ENCODE data around the gene MT1F. TPM values are rescaled to one million over a fixed set of nuclear protein-coding genes. Genes with fewer than 3 reads are reported as not detected.
"Not testable (repeated sequence)": the region's sequence is repeated elsewhere in the genome, so short reads cannot be mapped to it uniquely, and the experiment has no call there.

The MT1F gene
- total RNA-seq, 4 donors from 2014 or later, result 5.6 to 16.6 (median 12.9) TPM

- peak in 1 of 2 donors; percentile 77 for DNase-seq (ENCODE audit: low spot score in 2 of 2)
- peak overlapping the region; percentile 66 for H3K4me3 ChIP-seq
- no peak overlapping the region for H3K27ac ChIP-seq
- H3K27me3 ChIP-seq, result peaks cover 15% of the 10 kb centered on the region
- whole genome bisulfite sequencing, result 53% methylated on average over 8 of the region's 10 CpGs
- H3K9me3 ChIP-seq, result no peaks in the 10 kb centered on the region
- TF ChIP-seq EP300 (IDR thresholded peaks at IDR 0.05), result no peak
- no peak for TF ChIP-seq CTCF (IDR thresholded peaks at IDR 0.05)
- TF ChIP-seq POLR2A (IDR thresholded peaks at IDR 0.05), result no peak
- no peak for TF ChIP-seq POLR2AphosphoS5 (IDR thresholded peaks at IDR 0.05)
- no peaks in the 10 kb centered on the region for H3K36me3 ChIP-seq
- H3K4me1 ChIP-seq, result peaks cover 25% of the 10 kb centered on the region
These were observed 642 bp downstream of the MT1F start for GRCh38 chr16:56658327-56658875.

GRCh38 chr16:56662357-56663354, 4.9 kb downstream of the MT1F start:
- peaks cover 30% of the 10 kb centered on the region for H3K27me3 ChIP-seq
- H3K36me3 ChIP-seq, result no peaks in the 10 kb centered on the region
- peaks cover 31% of the 10 kb centered on the region for H3K4me1 ChIP-seq
- 31% methylated on average over 38 of the region's 48 CpGs for WGBS
- H3K9me3 ChIP-seq, result no peaks in the 10 kb centered on the region
- no peak for TF ChIP-seq POLR2A (IDR thresholded peaks at IDR 0.05)
- no peak for TF ChIP-seq EP300 (IDR thresholded peaks at IDR 0.05)
- no peak for TF ChIP-seq CTCF (IDR thresholded peaks at IDR 0.05)
- no peak for TF ChIP-seq POLR2AphosphoS5 (IDR thresholded peaks at IDR 0.05)
- H3K4me3 ChIP-seq, result peak overlapping the region; percentile 10
- DNase-seq (ENCODE audit: low spot score in 2 of 2), result no peak
- no peak overlapping the region for H3K27ac ChIP-seq

- Histone ChIP-seq H3K27me3 (peaks cover 44% of the 10 kb centered on the region), H3K9me3 (no peaks in the 10 kb centered on the region), H3K4me3 (no peak overlapping the region), H3K27ac (no peak overlapping the region), H3K36me3 (no peaks in the 10 kb centered on the region), H3K4me1 (peaks cover 37% of the 10 kb centered on the region)
- no peak for DNase-seq (ENCODE audit: low spot score in 2 of 2)
- TF ChIP-seq POLR2A (IDR thresholded peaks at IDR 0.05) (no peak), EP300 (IDR thresholded peaks at IDR 0.05) (no peak), CTCF (IDR thresholded peaks at IDR 0.05) (no peak), POLR2AphosphoS5 (IDR thresholded peaks at IDR 0.05) (no peak)
- WGBS, result 94% methylated on average over 1 of the region's 1 CpG
These were observed 6.7 kb downstream of the MT1F start for GRCh38 chr16:56664506-56664905.

GRCh38 chr16:56665286-56666261, 7.8 kb downstream of the MT1F start:
- WGBS, result 62% methylated on average over 8 of the region's 8 CpGs
- not testable (repeated sequence) for DNase-seq (ENCODE audit: low spot score in 2 of 2); H3K4me3 ChIP-seq; H3K36me3 ChIP-seq; H3K9me3 ChIP-seq; H3K27ac ChIP-seq
- Histone ChIP-seq H3K27me3 (peaks cover 54% of the 10 kb centered on the region), H3K4me1 (peaks cover 46% of the 10 kb centered on the region)

All from suprapubic skin (tissue), 4 donors.